HG02678 (cell line): Measurements from ENCODE around the gene LTO1.
A peak's percentile ranks its signal among the peaks of the same experiment; 100 is the strongest.

Experiments
- ATAC-seq: cut with Tn5 transposase; IDR thresholded peaks from one replicate; pipeline ENCODE4 v1.9.1; 2021; ENCODE audit warnings: mild to moderate bottlenecking, moderate library complexity; ENCODE audit not compliant: unreplicated experiment

Gene LTO1, protein sequence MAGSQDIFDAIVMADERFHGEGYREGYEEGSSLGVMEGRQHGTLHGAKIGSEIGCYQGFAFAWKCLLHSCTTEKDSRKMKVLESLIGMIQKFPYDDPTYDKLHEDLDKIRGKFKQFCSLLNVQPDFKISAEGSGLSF

DNA sequence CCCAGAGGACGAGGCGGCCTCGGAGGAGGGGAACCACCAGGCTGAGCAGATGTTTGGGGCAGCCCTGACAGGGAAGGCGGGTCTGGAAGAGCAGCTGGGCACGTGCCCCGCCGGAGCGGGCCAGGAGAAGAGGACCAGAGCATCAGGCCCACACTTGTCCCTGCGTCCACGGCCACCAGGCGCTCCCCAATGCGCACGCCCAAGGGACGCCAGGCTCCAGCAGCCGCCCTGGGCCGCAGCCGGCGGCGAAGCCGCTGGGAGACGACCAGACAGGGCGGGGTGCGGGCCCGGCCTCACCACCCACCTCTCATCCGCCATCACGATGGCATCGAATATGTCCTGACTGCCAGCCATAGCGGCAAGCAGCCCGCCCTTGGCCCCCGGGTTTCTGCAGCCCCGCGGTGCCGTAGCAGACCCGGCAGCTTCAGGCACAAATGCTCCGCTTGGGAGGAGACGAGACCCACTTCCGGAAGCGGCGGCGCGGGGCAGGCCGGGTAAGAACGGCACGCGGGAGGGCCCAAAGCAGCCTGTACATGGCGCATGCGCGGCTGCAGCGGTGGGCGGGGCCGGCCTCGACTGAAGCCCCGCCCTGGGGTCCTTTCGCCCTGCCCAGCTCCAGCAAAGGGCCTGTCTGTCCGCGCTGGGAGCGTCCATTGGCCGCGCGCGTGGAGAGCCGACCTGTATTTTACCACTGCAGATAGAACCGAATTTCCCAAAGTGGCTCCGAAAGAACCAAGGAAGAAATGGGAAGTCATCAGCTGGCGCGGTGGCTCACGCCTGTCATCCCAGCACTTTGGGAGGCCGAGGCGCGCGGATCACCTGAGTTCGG is at the start of gene LTO1:
LTO1 (minus strand) TSS at position 468 of the 829 bp plus-strand sequence; CDS start at position 354, 114 bp downstream.
- peak; percentile 93 for ATAC-seq

DNA sequence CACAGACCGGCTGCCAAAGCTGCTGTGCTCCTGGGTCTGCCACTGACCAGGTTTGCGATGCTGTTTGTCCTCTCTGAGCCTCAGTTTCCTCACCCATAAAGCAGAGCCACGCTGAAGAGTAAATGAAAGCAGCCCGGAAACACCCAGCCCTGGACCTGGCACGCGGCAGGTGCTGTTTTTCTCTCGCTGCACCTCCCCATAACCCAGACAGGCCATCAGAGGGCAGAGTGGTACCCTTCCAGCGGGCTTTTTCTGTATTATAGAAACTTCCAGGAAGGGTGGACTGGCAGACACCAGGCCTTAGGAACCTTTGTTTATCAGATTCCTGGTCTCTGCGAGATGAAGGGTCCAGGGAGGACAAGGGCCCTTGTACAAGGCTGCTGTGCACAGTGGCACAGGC is 46.6 kb upstream of the LTO1 start:
- no peak for ATAC-seq

DNA sequence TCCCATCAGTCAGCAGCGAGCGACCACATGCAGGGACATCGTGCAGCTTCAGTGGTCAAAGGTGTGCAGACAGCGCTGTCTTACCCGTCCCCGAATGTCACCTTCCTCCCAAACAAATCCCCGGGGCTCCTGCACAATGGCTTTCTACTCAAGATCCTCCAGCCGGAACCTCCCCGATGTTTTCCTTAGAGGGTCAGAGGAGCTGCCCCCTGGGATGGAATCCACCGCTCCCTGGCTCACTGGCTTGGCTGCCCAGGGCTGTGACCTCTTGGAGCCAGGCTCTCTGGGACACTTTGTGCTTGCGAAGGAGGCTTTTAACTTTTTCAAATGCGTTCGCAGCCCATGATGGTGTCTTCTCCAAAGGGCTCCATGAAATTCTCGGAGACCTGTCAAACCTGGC is 46.0 kb upstream of the LTO1 start:
- ATAC-seq: no peak

DNA sequence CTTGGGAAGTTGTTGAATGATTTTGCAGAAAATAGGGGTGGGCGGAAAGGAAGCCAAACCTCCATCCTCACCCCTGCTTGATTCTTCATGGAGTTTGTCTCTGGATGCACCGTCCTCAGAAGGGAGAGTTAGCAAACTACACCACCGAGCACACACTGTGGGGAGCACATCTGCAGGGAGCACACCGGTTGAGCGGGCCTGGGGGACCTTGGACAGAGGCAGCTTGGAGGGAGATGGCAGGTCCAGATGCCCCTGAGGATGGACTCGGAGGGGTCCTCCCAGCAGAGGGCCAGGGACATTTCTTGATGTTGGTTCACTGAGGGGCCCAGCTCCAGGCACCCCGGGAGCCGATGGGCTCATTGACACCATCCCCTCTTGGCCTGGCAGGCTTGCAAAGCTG is 43.8 kb upstream of the LTO1 start:
- no peak for ATAC-seq

DNA sequence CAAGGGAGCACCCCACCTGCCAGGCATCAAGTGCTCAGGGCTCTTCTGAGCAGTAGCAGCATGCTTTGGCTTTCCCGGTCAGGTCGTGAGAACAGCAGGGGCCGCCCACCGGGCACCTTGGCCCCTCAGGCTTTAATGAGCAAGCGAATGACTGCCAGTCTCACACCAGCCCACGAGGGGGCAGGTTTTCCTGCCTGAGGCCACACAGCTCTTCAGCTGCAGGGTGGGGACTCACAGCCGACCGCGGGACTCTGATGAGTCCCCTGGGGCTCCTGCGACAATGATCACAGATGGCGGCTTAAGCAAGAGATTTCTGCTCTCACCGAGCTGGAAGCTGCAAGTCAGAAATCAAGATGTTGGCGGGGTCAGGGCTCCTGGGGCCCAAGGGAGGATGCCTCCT is 43.0 kb upstream of the LTO1 start:
- no peak for ATAC-seq

DNA sequence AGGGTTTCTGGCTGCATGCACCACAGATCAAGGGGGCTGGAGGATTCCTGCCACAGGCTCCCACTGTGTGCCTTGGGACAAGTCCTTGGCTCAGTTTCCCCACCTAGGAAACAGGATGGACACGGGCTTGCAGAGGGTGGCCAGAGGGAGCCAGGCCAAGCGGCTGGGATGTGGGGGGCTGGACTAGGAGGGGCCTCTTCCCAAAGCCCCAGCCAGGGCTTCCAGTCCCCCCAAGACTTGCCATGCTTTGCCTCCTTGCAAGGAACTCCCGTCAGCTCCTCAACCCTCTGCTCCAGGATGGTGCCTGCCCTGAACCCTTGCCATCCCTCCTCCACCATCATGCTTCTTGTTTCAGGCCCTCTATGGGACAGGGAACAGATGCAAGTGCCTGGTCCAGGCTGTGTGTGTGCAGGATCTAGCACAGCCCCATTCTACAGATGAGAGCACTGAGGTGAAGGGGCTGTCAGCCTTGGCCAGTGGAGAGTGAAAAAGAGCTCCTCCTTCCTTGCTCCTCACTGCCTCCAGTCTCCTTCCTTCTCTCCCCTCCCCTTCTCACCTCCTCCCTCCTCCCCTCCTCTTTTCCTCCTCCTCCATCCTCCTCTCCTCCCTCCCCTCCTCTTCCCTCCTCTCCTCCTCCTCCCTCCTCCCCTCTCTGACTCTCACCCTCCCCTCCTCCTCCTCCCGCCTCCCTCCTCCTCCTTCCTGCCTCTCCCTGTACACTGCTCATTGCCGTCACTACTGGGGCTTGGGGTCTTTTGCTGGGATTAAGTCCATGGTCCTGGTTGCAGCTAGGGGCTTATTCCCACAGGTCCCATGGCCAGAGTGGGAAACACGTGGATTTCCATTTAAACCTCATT is 42.0 kb upstream of the LTO1 start:
- no peak for ATAC-seq

DNA sequence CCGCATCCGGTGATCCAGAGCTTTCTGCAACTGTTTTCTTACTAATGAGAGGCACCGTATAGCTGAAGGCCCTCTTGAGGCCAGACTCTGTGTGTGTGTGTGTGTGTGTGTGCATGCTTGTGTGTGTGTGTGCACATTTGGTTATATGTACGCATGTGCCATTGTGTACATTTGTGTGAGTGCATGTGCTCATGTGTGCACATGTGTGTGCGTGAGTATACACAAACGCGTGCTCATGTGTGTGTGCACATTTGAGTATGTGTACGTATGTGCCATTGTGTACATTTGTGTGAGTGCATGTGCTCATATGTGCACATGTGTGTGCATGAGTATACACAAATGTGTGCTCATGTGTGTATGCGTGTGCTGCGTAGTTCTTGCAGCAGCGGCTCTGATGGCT is 40.9 kb upstream of the LTO1 start:
- ATAC-seq: no peak

DNA sequence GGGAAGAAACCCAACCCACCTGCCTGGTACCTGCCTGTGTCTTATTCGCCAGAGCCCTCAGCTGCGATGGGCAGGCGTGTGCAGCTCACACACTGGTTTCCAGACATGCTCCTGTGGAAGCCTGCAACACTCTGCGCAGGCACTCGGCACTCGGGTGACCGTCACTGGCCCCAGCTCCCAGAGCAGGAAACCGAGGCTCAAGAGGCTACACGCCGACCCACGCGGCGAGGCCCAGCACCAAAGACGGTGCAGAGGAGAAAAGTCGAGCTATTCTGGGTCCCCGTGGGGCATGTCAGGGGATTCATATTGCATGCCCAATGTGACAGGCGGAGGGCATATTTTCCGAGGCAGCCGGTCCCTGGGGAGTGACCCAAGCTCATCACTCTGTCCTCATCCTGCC is 40.3 kb upstream of the LTO1 start:
- ATAC-seq: no peak

DNA sequence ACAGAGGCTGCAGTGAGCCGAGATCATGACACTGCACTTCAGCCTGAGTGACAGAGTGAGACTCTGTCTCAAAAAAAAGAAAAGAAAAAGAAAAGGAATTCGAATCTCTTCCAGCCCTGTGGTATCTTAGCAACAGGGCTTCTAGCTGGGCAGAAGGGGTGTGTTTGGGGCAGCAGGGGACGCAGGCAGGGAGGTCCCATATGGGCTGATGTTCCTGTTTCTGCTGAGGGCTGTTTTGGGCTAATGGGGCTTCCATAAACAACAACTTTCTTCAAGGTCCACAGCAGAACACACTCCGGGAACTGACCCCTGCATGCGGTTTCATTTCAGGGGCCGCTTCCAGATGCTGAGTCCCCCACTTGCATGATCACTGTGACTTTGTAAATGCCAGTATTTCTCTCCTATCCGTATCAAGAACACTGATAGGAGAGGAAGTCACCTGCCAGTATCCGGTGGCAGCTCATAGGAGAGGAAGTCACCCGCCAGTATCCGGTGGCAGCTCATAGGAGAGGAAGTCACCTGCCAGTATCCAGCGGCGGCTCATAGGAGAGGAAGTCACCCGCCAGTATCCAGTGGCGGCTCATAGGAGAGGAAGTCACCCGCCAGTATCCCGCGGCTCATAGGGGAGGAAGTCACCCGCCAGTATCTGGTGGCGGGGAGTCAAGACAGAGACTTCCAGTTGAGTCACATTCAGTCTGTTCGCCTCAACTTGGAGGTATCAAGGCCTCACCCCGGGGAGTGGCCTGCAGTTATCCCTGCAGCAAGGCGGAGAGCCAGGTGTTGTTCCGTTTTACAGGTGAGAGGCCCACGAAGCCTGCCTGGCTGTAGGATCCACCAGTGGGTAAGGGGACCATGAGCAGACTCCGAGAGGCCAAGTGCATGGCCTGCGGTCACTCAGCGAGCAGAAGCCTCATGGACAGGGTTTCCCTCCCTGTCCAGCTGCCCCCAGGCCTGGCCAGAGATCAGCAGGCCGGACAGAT is 37.0 kb upstream of the LTO1 start:
- no peak for ATAC-seq

DNA sequence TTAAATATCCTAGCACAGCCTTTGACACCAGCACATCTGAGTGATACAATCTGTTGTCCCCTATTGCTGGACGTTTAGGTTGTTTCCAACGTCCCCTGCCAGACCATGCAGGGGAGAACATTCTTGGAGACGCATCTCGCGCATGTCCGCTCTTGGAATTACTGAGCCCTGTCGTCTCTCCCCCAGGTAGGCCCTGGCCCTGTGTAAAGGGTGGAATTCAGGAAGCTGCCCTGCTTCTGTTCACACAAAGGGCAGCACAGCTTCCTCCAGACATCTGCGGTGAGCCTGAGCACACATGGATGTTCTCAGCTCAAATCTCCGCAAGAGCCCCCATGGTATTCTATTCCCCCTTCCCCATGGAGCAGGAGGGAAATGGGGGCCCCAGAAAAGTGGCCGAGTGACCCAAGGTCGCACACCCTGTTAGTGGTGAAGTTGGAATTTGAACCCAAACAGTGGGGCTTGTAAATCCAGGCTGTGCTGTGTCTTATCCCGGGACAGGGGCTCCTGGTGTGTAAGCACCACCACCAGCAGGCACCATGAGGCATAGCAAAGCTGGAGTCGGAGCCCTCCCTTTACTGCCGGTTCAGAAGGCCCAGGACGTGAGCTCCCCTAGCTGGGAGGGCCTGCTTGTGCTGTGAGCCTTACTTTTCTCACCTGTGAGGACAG is 33.7 kb upstream of the LTO1 start:
- no peak for ATAC-seq

DNA sequence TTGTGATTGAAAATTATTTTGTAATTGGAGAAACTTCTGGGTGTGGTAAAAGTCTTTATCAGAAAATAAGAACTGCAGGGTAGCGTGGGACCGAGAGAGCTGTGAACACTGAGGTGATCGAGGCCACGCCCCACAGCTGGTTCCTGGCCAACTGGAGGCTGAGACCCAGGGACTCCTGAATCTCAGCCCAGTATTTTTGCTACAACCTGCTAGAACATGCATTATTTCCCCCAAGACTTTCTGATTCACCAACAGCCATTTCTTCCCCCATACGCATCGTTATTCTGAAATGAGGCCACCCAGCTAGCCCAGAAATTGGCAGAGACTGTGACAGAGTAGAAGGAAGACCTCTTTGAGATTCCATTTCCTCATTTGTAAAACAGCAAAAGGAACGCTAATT is 32.0 kb upstream of the LTO1 start:
- no peak for ATAC-seq

DNA sequence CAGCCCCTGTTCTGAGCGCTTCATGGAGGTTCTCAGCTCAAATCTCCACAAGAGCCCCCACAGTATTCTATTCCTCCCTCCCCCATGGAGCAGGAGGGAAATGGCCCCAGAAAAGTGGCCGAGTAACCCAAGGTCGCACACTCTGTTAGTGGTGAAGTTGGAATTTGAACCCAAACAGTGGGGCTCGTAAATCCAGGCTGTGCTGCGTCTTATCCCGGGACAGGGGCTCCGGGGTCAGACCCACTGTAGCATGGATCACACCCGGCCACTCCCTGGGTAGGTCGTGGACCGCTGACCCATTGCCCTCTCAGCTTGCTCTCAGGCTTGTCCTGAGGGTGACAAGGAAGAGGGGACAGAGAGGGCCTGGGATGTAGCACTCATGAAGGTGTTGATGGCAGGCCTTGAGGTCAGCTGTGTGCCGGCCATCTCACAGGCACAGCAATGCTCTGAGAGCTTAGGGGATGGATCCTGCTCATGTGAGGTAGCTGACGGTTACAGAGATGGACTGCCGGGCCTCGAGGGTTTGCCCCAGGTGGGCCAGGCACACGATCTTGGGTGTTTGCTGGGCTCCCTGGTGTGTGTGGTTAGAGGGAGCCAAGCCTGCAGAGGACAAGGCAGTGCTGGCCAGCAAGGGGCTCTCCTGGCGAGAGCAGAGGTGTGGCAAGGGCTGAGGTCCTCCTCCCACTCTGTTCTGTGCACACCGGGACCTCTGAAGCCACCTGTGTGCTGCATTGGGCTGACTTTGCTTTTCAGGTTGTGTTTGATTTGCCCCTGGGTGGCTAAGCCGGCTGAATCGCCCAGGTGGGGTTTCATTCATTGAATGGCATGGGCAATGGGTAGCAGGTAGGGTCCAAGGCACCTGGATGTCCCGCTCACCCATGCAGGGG is 31.0 kb upstream of the LTO1 start:
- no peak for ATAC-seq

DNA sequence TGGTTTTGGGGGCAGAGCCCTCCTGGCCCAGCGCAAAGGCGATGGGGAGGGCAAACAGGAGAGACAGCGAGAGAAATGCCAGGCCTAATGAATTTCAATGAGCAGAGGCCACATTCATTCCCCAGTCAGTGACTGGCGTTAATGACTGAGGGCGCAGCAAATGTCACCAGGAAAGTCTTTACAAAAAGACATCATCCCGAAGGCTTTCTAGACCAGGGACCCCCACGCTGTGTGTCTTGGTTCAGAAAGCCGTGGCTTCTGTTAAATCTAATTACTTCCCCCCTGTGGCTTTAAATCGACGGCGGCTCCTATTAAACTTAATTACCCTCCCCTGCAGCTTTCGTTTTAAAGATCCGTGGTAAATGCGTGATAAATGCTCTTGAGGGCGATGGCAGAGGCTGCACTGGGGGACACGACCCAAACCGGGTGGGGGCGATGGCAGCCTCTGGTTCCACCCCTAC is 30.2 kb upstream of the LTO1 start:
- no peak for ATAC-seq

DNA sequence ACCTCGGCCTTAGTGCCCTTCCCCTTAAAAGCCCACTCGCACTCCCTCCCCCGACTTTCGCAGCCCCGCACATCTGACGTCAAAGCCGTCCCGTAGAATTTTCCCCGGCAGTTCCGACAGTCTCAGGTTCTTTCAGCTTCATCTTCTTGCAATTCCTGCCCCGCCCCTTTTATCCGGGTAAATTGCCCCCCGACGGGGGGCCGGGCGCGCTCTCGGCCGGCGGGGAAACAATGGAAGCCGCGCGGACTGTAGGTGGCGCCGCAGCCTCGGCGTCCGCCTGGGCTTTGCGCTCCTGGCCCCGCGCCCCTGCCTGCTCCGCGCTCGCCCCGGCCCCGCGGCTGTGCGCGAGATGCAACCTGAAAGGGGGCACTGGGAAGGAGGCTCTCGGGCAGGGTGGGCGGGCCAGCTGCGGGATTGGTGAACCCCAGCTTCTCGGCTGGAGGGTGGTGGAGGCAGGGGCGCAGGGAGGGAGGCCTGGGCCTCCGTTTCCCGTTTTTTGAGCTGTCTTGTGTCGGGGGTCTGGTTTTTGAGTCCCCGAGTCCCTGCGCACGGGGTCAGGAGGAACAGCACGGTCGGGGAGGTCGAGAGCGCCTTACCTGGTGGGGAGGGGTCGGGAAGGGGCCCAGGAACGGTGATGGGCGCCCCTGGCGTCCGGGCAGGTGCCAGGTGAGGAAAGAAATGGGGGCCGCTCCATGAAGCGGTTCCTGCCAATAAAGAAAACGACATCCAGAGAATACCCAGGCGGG is 29.5 kb upstream of the LTO1 start:
- ATAC-seq: no peak

DNA sequence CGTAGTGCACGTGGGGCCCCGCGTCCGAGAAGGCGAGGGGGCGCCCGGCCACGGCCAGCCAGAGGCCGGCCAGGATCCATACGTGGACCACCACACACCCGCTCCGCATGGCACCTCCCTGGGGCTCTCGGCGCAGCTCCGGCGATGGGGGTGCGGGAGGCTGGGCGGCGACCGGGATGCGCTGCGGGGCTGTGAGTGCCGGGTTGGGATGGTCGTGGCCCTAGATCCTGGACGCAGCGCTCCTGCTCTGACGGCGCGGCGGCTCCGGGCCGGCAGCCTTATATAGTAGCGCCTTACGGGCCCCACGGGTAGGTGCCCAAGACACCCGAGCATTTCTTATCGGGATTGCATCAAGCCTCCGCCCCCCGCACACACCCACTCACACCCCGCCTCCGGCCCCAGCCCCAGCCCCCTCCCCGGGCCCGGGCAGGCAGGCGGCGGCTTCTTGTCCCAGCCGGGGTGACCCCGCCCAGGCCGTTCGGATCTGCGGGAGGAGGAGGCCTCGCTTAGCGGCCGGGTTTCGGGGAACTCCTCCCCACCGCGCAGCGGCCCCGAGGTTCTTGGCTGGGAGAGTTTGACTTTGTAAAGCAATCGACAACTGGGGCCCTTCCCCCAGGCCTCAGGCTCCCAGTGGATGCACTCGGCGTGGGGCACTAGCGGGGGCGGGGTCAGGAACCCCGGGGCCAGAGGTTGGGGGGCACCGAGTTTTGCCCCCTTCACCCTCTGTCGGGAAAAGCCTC is 28.8 kb upstream of the LTO1 start, which contains the start of gene FGF19:
FGF19 (minus strand) TSS at position 255 of the 740 bp plus-strand sequence; CDS start at position 109, 146 bp downstream.
- ATAC-seq: no peak

DNA sequence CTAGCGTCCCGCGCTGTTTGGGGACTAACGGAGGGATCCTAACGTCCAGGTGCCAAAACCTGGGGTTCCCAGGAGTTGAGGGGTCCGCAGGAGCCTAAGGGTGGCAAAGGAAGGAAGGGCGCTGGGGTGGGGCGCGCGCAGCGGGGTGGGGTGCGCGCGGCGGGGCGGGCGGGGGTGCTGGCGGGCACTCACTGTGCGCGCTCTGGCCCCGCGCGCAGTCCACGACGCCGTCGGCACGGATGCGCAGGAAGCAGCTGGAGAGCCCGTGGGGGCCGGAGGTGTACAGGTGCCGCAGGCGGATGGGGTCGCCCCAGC is 28.3 kb upstream of the LTO1 start:
- no peak for ATAC-seq

DNA sequence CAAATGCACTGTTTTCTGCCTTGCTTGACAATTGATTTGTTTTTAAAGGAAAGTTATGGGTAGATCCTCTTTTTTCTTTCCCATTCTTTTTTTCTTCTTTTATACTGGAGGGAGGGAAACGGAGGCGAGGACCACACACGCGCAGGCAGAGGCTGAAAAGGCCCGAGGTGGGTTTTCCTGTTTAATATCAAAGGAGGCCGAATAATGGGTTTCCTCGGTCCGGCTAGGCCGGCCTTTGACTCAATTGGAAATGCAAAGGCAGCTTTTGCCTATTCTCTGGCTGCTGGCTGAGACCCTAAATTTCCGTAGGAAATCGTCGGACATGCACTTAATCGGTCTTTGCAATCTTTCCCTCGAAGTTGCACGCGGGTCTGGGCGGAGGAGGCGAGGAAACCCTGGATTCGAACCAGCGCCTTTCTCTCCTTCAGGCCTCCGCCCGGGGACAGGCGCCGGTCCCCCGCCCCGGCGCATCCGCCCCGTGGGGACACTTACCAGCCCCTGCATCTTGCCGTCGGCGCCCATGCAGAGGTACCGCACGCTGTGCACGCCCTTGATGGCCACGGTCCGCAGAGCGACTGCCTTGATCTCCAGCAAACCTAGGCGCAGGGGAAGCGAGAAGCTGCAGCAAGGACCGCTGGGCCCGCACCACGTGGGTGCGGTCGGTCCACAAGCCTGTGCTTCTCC is 27.8 kb upstream of the LTO1 start:
- no peak for ATAC-seq
